Stimulated activated naive CD8-positive, alpha-beta T cell treated with anti-CD3 and anti-CD28 coated beads, Interleukin-15, Interleukin-2, amounts not matched to agents 100 ng/mL and 50 ng/mL, for 24 hours (primary cell): ENCODE measurements around the gene SIX2.

Experiments used
- H3K27ac Mint-ChIP-seq: one replicate; pipeline ENCODE4 v1.8.0; 2021; ENCODE audit warnings: mild to moderate bottlenecking, mixed read lengths
- H3K27me3 Mint-ChIP-seq: one replicate; pipeline ENCODE4 v1.8.0; 2021; ENCODE audit warnings: mixed read lengths
- H3K36me3 Mint-ChIP-seq: one replicate; pipeline ENCODE4 v1.8.0; 2021; ENCODE audit warnings: low read depth, mixed read lengths
- H3K4me1 Mint-ChIP-seq: one replicate; pipeline ENCODE4 v1.8.0; 2021; ENCODE audit warnings: low read depth, mixed read lengths
- H3K4me3 Mint-ChIP-seq: one replicate; pipeline ENCODE4 v1.8.0; 2021; ENCODE audit warnings: mild to moderate bottlenecking, mixed read lengths
- H3K9me3 Mint-ChIP-seq: one replicate; pipeline ENCODE4 v1.8.0; 2021; ENCODE audit warnings: mixed read lengths

Gene SIX2

DNA sequence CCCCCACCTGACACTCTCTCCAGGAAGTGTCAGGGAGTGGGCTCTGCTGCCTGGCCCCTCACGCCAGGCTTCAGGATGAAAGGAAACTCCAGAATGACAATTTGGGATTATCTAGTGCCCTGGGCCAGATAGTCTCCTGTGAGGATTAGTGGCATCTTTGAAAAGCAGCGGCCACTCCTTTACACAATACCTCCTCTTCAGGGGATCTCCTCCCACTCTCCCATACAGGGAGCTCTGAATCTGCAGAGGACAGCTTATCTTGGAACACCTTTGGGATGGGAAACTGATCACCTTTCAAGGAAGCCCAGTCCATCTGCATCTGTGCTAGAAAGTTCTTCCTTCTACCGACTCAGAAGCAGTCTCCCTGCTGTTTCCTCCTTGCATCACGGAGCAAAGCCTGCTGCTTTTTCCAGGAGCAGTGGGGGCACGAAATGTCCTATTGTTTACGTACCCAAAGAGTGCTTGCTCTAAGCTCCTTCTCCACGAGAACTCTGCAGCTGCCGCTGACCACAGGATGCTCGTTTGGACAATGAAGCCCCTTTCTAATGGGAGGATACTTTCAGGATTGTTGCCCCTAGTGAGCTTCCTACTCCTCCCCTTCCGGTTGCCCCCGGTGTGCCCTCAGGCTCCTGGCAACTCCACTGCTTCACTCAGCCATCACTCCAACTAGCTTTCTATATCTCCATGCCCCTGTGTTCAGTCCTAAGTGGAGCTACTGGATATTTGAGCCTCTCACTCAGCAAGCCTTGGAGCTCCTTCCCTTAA lies 36.3 kb downstream of the SIX2 start:
- Mint-ChIP-seq H3K27ac (no peak overlapping the region), H3K4me3 (peak overlapping the region; percentile 15), H3K27me3 (peaks cover 2% of the 10 kb centered on the region)

DNA sequence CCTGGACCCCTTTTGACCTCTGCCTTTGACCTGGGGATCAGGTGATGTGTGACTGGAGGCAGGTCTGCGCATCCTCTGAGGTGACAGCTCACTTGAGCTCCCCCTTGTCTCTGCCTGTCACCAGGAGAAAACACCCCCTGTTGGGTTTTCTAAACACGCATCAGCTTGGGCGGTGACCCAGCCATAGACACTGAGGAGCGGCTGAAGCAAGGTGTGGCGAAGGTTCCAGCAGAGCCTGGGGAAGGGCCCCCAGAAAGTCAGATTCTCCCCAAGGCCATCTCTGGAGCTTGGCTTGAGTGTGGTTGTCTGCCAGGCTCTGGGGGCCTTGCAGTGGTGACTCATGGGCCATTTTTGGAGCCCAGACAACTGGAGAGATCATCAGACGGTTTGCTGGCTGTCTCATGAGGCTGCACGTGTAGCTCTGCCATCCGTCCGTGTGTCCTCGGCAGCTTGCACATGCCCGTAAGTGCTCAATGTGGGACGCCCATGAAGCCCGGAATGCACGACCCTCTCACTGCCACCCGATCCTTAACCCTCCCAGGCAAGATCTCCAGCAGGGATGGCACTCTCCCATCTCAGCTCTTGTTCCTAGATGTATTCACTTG lies 38.3 kb downstream of the SIX2 start:
- H3K9me3 Mint-ChIP-seq: no peaks in the 10 kb centered on the region
- no peak overlapping the region for H3K27ac Mint-ChIP-seq
- H3K36me3 Mint-ChIP-seq: no peaks in the 10 kb centered on the region
- peaks cover 7% of the 10 kb centered on the region for H3K27me3 Mint-ChIP-seq
- H3K4me1 Mint-ChIP-seq: no peaks in the 10 kb centered on the region
- no peak overlapping the region for H3K4me3 Mint-ChIP-seq

More for the DNA sequence above, 36.3 kb downstream of the SIX2 start:
- H3K4me1 Mint-ChIP-seq: no peaks in the 10 kb centered on the region
- H3K9me3 Mint-ChIP-seq: no peaks in the 10 kb centered on the region
- H3K36me3 Mint-ChIP-seq: no peaks in the 10 kb centered on the region

DNA sequence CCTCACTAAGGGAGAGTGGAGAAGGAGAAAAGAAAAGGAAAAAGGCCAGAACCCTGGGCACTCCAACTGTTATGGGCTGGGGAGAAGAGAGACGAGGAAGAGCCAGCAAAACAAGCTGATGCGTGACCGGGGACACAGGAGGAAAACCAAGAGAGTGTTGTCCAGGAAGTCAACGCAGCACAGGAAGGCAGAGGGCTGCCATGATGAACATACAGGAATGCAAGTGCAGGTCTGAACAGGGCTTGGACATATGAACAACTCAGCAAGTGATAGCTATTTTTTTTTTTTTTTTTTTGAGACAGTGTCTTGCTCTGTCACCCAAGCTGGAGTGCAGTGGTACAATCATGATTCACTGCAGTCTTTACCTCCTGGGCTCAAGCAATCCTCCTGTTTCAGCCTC lies 39.3 kb downstream of the SIX2 start:
- H3K27ac Mint-ChIP-seq: no peak overlapping the region
- H3K4me3 Mint-ChIP-seq: no peak overlapping the region
- H3K4me1 Mint-ChIP-seq: no peaks in the 10 kb centered on the region
- H3K36me3 Mint-ChIP-seq: no peaks in the 10 kb centered on the region
- H3K9me3 Mint-ChIP-seq: no peaks in the 10 kb centered on the region
- peaks cover 12% of the 10 kb centered on the region for H3K27me3 Mint-ChIP-seq

DNA sequence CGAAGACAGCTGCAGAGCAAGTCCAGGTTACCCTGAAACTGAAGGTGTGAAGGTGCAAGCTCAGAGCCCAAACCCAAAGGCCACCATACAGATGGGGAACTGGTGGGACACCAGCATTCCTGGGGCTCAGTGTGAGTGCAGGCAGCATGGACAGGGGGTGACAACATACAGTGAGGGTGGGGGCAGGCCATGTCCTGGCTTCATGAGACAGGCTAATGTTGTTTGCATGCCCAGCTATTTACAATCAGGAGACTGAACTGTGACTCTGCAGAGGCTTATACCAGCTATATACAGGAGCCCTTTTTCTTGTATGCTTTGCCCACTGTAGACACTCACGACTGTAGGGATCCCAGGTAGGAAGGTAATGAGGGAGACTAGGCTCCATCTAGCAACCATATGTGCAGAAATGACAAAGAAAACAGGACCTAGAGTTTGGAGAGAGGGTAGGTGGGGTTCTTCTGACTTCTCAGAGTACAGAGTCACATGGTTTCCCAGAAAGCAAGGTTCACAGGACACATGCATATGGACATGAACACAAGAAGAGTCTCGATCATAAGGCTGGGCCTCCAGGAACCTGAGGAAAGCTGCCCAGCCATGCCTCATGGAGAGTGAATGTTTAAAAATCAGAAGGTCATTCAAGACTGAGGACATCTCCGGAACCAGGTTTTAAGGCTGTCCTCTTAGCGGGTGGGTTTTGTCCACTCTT lies 41.4 kb downstream of the SIX2 start:
- Mint-ChIP-seq H3K27ac (no peak overlapping the region), H3K27me3 (peaks cover 19% of the 10 kb centered on the region), H3K4me3 (no peak overlapping the region), H3K4me1 (no peaks in the 10 kb centered on the region), H3K36me3 (no peaks in the 10 kb centered on the region), H3K9me3 (no peaks in the 10 kb centered on the region)

DNA sequence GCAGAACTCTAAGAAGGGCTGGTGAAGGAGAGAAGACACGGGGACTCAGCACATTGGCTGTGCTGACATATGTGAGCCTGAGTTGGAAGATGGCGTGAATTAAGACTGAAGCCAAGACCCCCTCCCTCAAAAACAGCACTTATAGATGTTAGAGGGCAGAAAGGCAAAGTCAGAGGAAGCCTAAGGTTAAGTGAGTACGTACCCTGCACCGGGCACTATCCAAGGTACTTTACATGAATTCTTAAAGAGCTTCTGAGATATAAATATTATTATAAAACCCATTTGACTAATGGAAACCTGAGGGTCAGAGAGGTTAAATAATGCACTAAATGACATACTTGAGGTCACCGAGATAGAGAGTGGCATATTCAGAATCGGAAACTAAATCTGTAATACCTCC lies 42.2 kb downstream of the SIX2 start:
- no peak overlapping the region for H3K27ac Mint-ChIP-seq
- no peaks in the 10 kb centered on the region for H3K4me1 Mint-ChIP-seq
- no peaks in the 10 kb centered on the region for H3K36me3 Mint-ChIP-seq
- H3K27me3 Mint-ChIP-seq: peaks cover 25% of the 10 kb centered on the region
- H3K4me3 Mint-ChIP-seq: no peak overlapping the region
- H3K9me3 Mint-ChIP-seq: no peaks in the 10 kb centered on the region

DNA sequence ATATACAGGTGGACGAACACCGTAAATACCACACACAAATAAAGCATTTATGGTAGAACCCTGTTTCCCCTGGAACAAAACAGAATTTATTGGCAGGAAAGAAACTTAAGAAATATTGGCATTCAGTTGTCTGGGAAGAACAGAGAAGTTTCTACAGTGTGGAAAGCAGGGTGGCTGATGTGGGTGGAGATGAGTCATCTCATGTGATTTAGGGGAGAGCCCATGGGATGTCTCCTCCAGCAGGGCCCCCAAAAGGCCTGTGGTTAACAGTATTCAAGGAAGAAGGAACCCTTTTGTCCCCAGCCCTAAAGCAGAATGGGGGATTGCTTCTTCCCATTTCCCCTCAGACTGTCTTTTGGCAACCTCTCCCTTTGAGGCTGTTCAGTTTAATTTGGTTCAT lies 43.6 kb downstream of the SIX2 start:
- Mint-ChIP-seq H3K4me3 (no peak overlapping the region), H3K9me3 (no peaks in the 10 kb centered on the region), H3K27me3 (peaks cover 29% of the 10 kb centered on the region), H3K4me1 (no peaks in the 10 kb centered on the region), H3K36me3 (no peaks in the 10 kb centered on the region), H3K27ac (no peak overlapping the region)

DNA sequence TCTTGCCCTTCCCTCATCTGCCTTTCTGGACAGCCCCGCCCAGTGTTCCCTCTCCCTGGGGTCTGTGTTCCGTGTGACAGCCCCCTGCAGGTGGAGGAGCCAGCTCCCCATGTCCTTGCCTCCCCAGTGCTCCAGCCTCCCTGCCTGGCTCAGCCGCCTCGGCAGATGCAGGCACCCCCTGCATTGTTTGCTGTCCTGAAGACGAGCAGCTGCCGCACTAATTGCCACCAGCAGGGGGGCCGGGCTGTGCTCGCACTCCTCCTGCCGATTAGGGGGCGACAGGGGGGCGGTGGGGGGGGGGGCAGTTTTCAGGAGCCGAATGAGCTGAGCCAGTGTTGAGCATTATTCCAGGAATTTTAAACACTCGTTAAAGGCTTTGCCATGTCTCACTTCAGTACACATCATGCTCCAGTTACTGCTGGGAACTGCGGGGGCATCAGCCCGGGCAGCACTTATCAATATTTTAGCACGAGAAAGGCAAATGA lies 44.5 kb downstream of the SIX2 start:
- Mint-ChIP-seq H3K27ac (no peak overlapping the region), H3K9me3 (no peaks in the 10 kb centered on the region), H3K27me3 (peaks cover 29% of the 10 kb centered on the region), H3K4me3 (no peak overlapping the region), H3K4me1 (no peaks in the 10 kb centered on the region), H3K36me3 (no peaks in the 10 kb centered on the region)

DNA sequence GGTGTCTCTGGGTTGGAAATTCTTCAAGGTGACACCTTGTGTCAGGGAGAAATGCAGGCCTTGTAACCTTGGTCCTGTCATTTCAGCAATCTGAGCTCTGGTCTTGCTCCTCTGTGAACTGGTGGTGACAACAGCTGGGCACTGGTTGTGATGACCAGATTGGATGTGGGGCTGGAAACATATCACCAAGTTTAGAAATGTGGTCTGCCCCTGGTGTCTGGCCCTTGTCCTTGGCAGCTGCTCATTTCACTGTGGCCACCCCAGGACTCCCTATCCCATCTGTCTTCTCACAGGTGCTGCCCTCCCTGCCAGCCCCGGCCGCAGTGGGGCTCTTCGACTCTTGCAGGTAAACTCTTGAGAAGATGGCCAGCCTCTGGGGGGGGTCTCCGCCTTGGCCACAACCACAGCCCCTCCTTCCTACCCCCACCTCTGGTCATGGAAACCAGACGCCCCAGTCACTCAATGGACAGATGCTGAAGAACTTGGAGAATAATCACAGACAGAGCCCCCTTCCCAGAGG lies 47.0 kb downstream of the SIX2 start:
- H3K4me1 Mint-ChIP-seq: no peaks in the 10 kb centered on the region
- H3K27ac Mint-ChIP-seq: no peak overlapping the region
- no peaks in the 10 kb centered on the region for H3K9me3 Mint-ChIP-seq
- no peaks in the 10 kb centered on the region for H3K36me3 Mint-ChIP-seq
- H3K4me3 Mint-ChIP-seq: no peak overlapping the region
- peaks cover 42% of the 10 kb centered on the region for H3K27me3 Mint-ChIP-seq

DNA sequence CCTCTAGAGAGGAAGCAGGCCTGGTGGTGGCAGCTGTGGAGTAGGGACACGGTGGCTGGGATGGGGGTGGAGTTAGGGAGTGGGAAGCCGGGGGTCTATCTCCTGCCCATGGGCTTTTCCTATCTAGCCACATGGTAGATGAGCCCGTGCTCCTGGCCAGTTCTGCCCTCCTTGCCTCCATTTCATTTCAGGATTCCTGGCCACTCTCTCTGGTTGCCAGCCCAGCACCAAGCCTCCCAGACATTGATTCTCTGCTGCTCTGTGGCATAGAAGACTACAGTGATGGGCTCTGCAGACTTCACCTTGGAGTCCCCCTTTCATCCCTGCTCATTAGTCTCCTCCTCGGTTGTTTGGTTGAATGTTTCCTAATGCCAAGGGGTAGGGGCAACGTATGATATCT lies 48.4 kb downstream of the SIX2 start:
- no peak overlapping the region for H3K4me3 Mint-ChIP-seq
- H3K9me3 Mint-ChIP-seq: no peaks in the 10 kb centered on the region
- H3K4me1 Mint-ChIP-seq: no peaks in the 10 kb centered on the region
- no peak overlapping the region for H3K27ac Mint-ChIP-seq
- H3K27me3 Mint-ChIP-seq: peaks cover 47% of the 10 kb centered on the region
- H3K36me3 Mint-ChIP-seq: no peaks in the 10 kb centered on the region

DNA sequence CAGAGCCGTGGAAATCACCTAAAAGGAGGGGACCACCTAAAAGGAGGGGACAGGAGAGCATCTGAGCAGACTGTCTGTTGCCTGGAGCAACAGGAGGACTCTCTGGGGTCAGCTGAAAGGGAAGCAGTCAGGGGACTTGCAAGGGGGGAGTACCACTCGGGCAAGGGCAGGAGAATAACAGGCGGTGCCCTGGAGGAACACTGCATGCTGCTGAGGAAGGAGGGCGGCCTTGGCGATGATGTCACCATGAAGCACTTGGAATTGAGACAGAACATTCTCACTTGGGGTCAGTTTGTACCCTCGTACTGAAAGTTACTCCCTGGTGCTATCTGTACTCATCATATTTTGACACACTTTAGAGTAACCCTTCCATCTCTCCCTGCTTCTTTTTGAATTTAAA lies 49.4 kb downstream of the SIX2 start:
- peaks cover 50% of the 10 kb centered on the region for H3K27me3 Mint-ChIP-seq
- no peaks in the 10 kb centered on the region for H3K36me3 Mint-ChIP-seq
- H3K4me1 Mint-ChIP-seq: peaks cover 5% of the 10 kb centered on the region
- no peaks in the 10 kb centered on the region for H3K9me3 Mint-ChIP-seq
- H3K27ac Mint-ChIP-seq: no peak overlapping the region
- no peak overlapping the region for H3K4me3 Mint-ChIP-seq

DNA sequence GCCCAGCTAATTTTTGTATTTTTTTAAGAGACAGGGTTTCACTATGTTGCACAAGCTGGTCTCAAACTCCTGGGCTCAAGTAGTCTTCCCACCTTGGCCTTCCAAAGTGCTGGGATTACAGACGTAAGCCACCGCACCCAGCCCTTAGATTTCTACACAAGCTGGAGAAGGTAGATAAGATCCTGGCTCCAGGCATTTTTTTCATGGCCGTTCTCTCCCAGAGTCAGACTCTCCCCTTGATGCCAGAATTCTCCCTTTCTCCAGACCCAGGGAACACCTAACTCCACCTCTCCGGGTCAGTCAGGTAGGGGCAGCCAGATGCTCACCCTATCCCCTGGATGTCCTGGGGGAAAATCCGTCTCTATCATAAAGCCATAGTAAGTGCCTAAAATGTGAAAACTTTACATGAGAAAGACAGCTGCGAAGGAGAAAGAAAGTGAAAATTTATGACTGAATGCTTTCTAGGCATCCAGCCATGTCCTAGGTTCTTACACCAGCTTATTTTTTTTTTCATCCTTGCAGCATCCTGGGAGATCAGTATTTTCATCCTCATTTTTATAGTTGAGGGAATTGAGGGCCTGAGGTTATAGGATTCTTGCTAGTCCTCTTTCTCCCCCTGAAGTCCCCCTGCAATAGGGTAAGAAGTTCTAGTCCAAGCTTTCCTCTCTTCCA lies 51.5 kb downstream of the SIX2 start:
- Mint-ChIP-seq H3K27ac (no peak overlapping the region), H3K27me3 (peaks cover 63% of the 10 kb centered on the region), H3K4me1 (peaks cover 18% of the 10 kb centered on the region), H3K36me3 (no peaks in the 10 kb centered on the region), H3K4me3 (no peak overlapping the region), H3K9me3 (no peaks in the 10 kb centered on the region)

DNA sequence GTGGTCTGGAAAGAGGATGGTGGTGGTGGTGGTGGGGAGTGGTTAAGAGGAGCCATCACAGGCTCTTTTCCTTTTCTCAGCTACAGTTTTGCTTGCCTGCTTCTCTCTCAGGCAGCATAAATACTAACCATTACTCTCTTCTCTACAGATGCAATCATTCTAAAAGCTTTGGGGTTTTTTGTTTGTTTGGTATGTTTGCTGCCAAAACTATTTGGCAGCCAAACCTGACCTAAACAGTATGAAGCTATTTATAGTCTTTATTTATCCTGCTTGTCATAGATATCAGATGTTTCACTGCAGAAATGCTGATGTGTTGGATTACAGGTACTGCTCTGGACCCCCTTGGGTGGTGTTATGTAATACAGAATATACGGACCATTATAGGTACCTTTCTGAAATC lies 52.4 kb downstream of the SIX2 start:
- peaks cover 21% of the 10 kb centered on the region for H3K4me1 Mint-ChIP-seq
- H3K27me3 Mint-ChIP-seq: peaks cover 61% of the 10 kb centered on the region
- no peaks in the 10 kb centered on the region for H3K36me3 Mint-ChIP-seq
- H3K9me3 Mint-ChIP-seq: no peaks in the 10 kb centered on the region
- H3K4me3 Mint-ChIP-seq: no peak overlapping the region
- no peak overlapping the region for H3K27ac Mint-ChIP-seq

DNA sequence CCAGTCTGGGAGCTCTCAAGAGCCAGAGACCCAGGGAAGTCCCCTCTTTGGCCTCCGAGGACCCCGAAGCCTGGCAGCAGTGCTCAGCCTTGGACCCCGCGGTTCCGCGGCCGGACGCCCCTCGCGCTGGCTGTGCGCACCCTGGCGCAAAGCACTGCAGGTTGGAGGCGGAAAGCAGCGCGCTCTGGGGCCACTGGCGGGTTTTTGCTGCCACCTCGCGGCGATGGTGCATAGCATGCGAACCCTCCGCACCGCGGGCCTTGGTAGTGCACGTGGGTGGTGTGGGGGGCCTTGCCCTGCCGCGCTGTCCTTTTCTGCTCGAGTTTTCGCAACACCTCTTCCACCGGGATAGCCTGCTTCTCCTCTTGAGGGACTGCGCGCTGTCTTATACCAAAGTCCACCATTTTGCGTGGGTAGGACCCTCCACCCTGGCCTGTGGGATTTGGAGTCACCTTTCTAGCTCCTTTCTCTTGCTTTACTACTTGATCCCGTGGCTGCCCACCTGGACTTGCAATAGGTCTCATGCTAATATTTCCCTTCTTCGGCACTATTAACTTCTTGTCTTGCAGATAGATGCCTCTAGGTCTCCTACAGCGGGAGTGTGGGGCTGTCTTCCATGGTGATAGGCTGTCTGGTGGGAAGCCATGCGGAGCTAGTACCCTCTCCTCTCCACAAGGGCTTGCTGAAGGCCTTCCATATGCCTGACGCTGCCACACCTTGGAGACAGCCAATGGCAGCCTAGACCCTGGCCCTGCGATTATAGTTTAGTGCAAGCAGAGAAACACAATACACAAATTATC lies 53.5 kb downstream of the SIX2 start:
- H3K27me3 Mint-ChIP-seq: peaks cover 66% of the 10 kb centered on the region
- H3K36me3 Mint-ChIP-seq: no peaks in the 10 kb centered on the region
- peaks cover 21% of the 10 kb centered on the region for H3K4me1 Mint-ChIP-seq
- H3K27ac Mint-ChIP-seq: no peak overlapping the region
- H3K4me3 Mint-ChIP-seq: no peak overlapping the region
- H3K9me3 Mint-ChIP-seq: no peaks in the 10 kb centered on the region
